ENCODE results near the gene TMEM176A. TPM values are rescaled to one million over a fixed set of nuclear protein-coding genes. Genes with fewer than 3 reads are reported as not detected.

The TMEM176A gene
- total RNA-seq, 1 donor from 2014 or later = 2.0 TPM

- no peak for TF ChIP-seq CTCF (conservative IDR thresholded peaks at IDR 0.05)
These were observed 18.4 kb downstream of the TMEM176A start for GRCh38 chr7:150818971-150819370.

GRCh38 chr7:150820148-150820547 is 19.6 kb downstream of the TMEM176A start:
- Mint-ChIP-seq H3K36me3 (ENCODE audit: low read depth) (peaks cover 9% of the 10 kb centered on the region), H3K4me1 (no peaks in the 10 kb centered on the region), H3K27me3 (ENCODE audit: low read depth) (no peaks in the 10 kb centered on the region), H3K27ac (ENCODE audit: unreplicated experiment) (peak overlapping the region; percentile 47), H3K9me3 (peaks cover 19% of the 10 kb centered on the region), H3K4me3 (no peak overlapping the region)
- no peak for TF ChIP-seq CTCF (conservative IDR thresholded peaks at IDR 0.05)
- DNase-seq (ENCODE audit: low read depth, low spot score) = no peak

More at GRCh38 chr7:150818971-150819370, 18.4 kb downstream of the TMEM176A start:
- H3K4me1 Mint-ChIP-seq = peaks cover 7% of the 10 kb centered on the region
- no peaks in the 10 kb centered on the region for H3K27me3 Mint-ChIP-seq (ENCODE audit: low read depth)
- H3K27ac Mint-ChIP-seq (ENCODE audit: unreplicated experiment) = no peak overlapping the region
- H3K36me3 Mint-ChIP-seq (ENCODE audit: low read depth) = peaks cover 9% of the 10 kb centered on the region
- peaks cover 19% of the 10 kb centered on the region for H3K9me3 Mint-ChIP-seq
- no peak overlapping the region for H3K4me3 Mint-ChIP-seq
- DNase-seq (ENCODE audit: low read depth, low spot score) = no peak

GRCh38 chr7:150820578-150821198 is 20.1 kb downstream of the TMEM176A start:
- DNase-seq (ENCODE audit: low read depth, low spot score) = no peak

GRCh38 chr7:150823043-150823442 is 22.5 kb downstream of the TMEM176A start:
- TF ChIP-seq CTCF (conservative IDR thresholded peaks at IDR 0.05) = no peak
- DNase-seq (ENCODE audit: low read depth, low spot score) = no peak
- Mint-ChIP-seq H3K4me3 (no peak overlapping the region), H3K27me3 (ENCODE audit: low read depth) (no peaks in the 10 kb centered on the region), H3K4me1 (no peaks in the 10 kb centered on the region), H3K27ac (ENCODE audit: unreplicated experiment) (peak overlapping the region; percentile 0), H3K9me3 (peaks cover 14% of the 10 kb centered on the region), H3K36me3 (ENCODE audit: low read depth) (peaks cover 2% of the 10 kb centered on the region)

More at GRCh38 chr7:150820578-150821198, 20.1 kb downstream of the TMEM176A start:
- Mint-ChIP-seq H3K9me3 (peaks cover 18% of the 10 kb centered on the region), H3K36me3 (ENCODE audit: low read depth) (peaks cover 7% of the 10 kb centered on the region), H3K27ac (ENCODE audit: unreplicated experiment) (no peak overlapping the region), H3K4me1 (no peaks in the 10 kb centered on the region), H3K27me3 (ENCODE audit: low read depth) (no peaks in the 10 kb centered on the region), H3K4me3 (no peak overlapping the region)
- no peak for TF ChIP-seq CTCF (conservative IDR thresholded peaks at IDR 0.05)

- Mint-ChIP-seq H3K27ac (ENCODE audit: unreplicated experiment) (no peak overlapping the region), H3K9me3 (peaks cover 11% of the 10 kb centered on the region), H3K36me3 (ENCODE audit: low read depth) (peaks cover 2% of the 10 kb centered on the region), H3K4me3 (no peak overlapping the region), H3K27me3 (ENCODE audit: low read depth) (peaks cover 2% of the 10 kb centered on the region), H3K4me1 (no peaks in the 10 kb centered on the region)
- no peak for DNase-seq (ENCODE audit: low read depth, low spot score)
- no peak for TF ChIP-seq CTCF (conservative IDR thresholded peaks at IDR 0.05)
These were observed 23.0 kb downstream of the TMEM176A start for GRCh38 chr7:150823484-150824126.

Data from neural crest cell (in vitro differentiated cells).